ENCODE data around the gene TXLNA. TPM values are rescaled to one million over a fixed set of nuclear protein-coding genes. Genes with fewer than 3 reads are reported as not detected.

TXLNA gene
- polyA plus RNA-seq, 1 donor (not counting 4 experiments of a cell fraction or from before 2014, with no cell fraction given) = 20.0 TPM

DNA sequence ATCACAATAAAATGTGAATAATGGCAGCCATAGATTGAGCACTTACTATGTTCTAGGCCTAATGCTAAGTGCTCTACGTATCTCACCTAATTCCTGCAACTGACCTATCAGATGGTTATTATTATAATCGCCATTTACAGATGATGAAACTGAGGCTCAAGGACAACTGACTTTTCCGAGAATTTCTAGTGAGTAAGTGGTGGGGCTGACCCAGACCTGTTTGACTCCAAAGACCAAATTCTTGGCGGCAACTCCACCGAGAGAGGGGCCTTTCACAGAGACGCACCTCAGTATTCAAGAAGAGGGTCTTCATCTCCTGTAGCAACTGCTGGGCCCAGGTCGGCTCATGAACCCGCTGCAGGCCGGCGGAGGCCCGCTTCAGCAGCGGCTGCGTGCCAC, 42.1 kb downstream of the TXLNA start:
- H3K36me3 ChIP-seq (ENCODE audit: control insufficient read depth in 2 of 2, extremely low read depth in 1 of 2, insufficient read depth in 2 of 2, low read length in 2 of 2) = peaks cover 13 to 23% of the 10 kb centered on the region in 2 experiments
- peaks cover 37% of the 10 kb centered on the region for H3K79me2 ChIP-seq (ENCODE audit: control insufficient read depth, insufficient read depth, low read length)
- TF ChIP-seq CTCF (optimal IDR thresholded peaks at IDR 0.05 in 1 of 3, IDR thresholded peaks at IDR 0.05 in 1 of 3, conservative IDR thresholded peaks at IDR 0.05 in 1 of 3; ENCODE audit: extremely low read depth in 1 of 3, insufficient read depth in 2 of 3, low read length in 3 of 3) (no peak), EZH2 (IDR thresholded peaks at IDR 0.05; ENCODE audit: low read length) (no peak)

GRCh38 chr1:32221980-32222755, 42.7 kb downstream of the TXLNA start, which contains the start of the genes EIF3I and TMEM234:
Gene EIF3I (plus strand): TSS chr1:32222407. CDS start chr1:32222442, 35 bp downstream.
Gene TMEM234 (minus strand): TSS chr1:32222353. CDS start chr1:32222322, 31 bp downstream.
- Histone ChIP-seq H3K36me3 (ENCODE audit: control insufficient read depth in 2 of 2, extremely low read depth in 1 of 2, insufficient read depth in 2 of 2, low read length in 2 of 2) (peaks cover 12 to 18% of the 10 kb centered on the region in 2 experiments), H2AFZ (ENCODE audit: control insufficient read depth, low read length) (peak within 1 kb of the TSS; percentile 84), H3K9me3 (ENCODE audit: control insufficient read depth, low read depth, low read length) (no peaks in the 10 kb centered on the region), H3K9ac (ENCODE audit: control insufficient read depth, extremely low read depth, insufficient read depth, low read length) (peak within 1 kb of the TSS; percentile 100), H4K20me1 (ENCODE audit: control insufficient read depth, extremely low read depth, insufficient read depth, low read length) (no peaks in the 10 kb centered on the region), H3K4me1 (ENCODE audit: control insufficient read depth, extremely low read depth, insufficient read depth, low read length) (peaks cover 21% of the 10 kb centered on the region), H3K9me1 (ENCODE audit: control insufficient read depth, extremely low read depth, insufficient read depth, low read length) (no peaks in the 10 kb centered on the region), H3K79me2 (ENCODE audit: control insufficient read depth, insufficient read depth, low read length) (peaks cover 37% of the 10 kb centered on the region), H3K4me2 (ENCODE audit: control insufficient read depth, extremely low read depth, insufficient read depth, low read depth, low read length) (peak within 1 kb of the TSS; percentile 86), H3K27ac (ENCODE audit: control insufficient read depth, insufficient read depth, low read length) (peak within 1 kb of the TSS; percentile 98), H3K4me3 (ENCODE audit: control insufficient read depth in 2 of 3, extremely low read depth in 1 of 3, insufficient read depth in 2 of 3, low read depth in 1 of 3, low read length in 3 of 3) (peak within 1 kb of the TSS; percentile 82 to 96 (median 89)), H3K27me3 (ENCODE audit: control insufficient read depth, extremely low read depth, insufficient read depth, low read length) (no peaks in the 10 kb centered on the region)
- DNase-seq (ENCODE audit: low read depth, low spot score) (peak; percentile 60), FAIRE-seq (peak; percentile 81)
- dilution Hi-C loops (cut with MboI; ENCODE audit: extremely low pct_ligation_motif_present, low sequenced_read_pairs) = no loop called here
- TF ChIP-seq EZH2 (IDR thresholded peaks at IDR 0.05; ENCODE audit: low read length) = no peak
- TF ChIP-seq CTCF (optimal IDR thresholded peaks at IDR 0.05 in 1 of 3, IDR thresholded peaks at IDR 0.05 in 1 of 3, conservative IDR thresholded peaks at IDR 0.05 in 1 of 3; ENCODE audit: extremely low read depth in 1 of 3, insufficient read depth in 2 of 3, low read length in 3 of 3) = no peak

More for the DNA sequence above, 42.1 kb downstream of the TXLNA start:
- Histone ChIP-seq H3K27ac (ENCODE audit: control insufficient read depth, insufficient read depth, low read length) (peak overlapping the region; percentile 98), H3K4me3 (ENCODE audit: control insufficient read depth in 2 of 3, extremely low read depth in 1 of 3, insufficient read depth in 2 of 3, low read depth in 1 of 3, low read length in 3 of 3) (peak overlapping the region; percentile 82 to 96 (median 89)), H3K9me1 (ENCODE audit: control insufficient read depth, extremely low read depth, insufficient read depth, low read length) (no peaks in the 10 kb centered on the region), H3K9me3 (ENCODE audit: control insufficient read depth, low read depth, low read length) (no peaks in the 10 kb centered on the region), H4K20me1 (ENCODE audit: control insufficient read depth, extremely low read depth, insufficient read depth, low read length) (no peaks in the 10 kb centered on the region), H3K9ac (ENCODE audit: control insufficient read depth, extremely low read depth, insufficient read depth, low read length) (peak overlapping the region; percentile 100), H2AFZ (ENCODE audit: control insufficient read depth, low read length) (no peak overlapping the region), H3K4me2 (ENCODE audit: control insufficient read depth, extremely low read depth, insufficient read depth, low read depth, low read length) (peak overlapping the region; percentile 80), H3K4me1 (ENCODE audit: control insufficient read depth, extremely low read depth, insufficient read depth, low read length) (peaks cover 27% of the 10 kb centered on the region), H3K27me3 (ENCODE audit: control insufficient read depth, extremely low read depth, insufficient read depth, low read length) (no peaks in the 10 kb centered on the region)
- no peak for FAIRE-seq
- dilution Hi-C loops (cut with MboI; ENCODE audit: extremely low pct_ligation_motif_present, low sequenced_read_pairs) = no loop called here
- no peak for DNase-seq (ENCODE audit: low read depth, low spot score)

All from keratinocyte (primary cell).